ENCODE data around the gene NXPH1.

DNA sequence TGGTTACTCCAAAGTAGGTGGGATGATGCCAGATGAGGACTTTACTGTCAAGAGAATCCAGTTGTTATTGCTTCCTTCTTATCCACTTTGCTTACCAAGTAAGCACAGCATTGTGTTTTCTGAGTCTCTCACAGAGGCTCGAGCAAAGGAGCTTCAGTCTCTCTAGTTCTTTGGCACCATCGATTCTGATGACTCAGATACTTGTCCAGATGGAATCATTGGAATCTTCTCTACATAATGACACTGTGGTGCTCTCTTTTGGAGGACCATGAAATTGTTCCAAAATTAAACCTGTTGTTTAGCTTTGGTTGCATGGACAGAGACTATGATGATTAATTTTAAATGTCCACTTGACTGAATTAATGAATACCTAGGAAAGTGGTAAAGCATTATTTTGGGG, 132.6 kb downstream of the NXPH1 start:
- TF ChIP-seq, protein P1, sequence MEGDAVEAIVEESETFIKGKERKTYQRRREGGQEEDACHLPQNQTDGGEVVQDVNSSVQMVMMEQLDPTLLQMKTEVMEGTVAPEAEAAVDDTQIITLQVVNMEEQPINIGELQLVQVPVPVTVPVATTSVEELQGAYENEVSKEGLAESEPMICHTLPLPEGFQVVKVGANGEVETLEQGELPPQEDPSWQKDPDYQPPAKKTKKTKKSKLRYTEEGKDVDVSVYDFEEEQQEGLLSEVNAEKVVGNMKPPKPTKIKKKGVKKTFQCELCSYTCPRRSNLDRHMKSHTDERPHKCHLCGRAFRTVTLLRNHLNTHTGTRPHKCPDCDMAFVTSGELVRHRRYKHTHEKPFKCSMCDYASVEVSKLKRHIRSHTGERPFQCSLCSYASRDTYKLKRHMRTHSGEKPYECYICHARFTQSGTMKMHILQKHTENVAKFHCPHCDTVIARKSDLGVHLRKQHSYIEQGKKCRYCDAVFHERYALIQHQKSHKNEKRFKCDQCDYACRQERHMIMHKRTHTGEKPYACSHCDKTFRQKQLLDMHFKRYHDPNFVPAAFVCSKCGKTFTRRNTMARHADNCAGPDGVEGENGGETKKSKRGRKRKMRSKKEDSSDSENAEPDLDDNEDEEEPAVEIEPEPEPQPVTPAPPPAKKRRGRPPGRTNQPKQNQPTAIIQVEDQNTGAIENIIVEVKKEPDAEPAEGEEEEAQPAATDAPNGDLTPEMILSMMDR (IDR thresholded peaks at IDR 0.05; ENCODE audit: low read length) = no peak
- TF ChIP-seq EZH2 (IDR thresholded peaks at IDR 0.05; ENCODE audit: borderline replicate concordance, low read length) = no peak

All from OCI-LY1 (cell line).